Activated CD8-positive, alpha-beta memory T cell treated with anti-CD3 and anti-CD28 coated beads, Interleukin-2, amount 10 ng/mL, durations not matched to agents 7 days and 5 days (primary cell): ENCODE data around the gene JAKMIP1. TPM values are rescaled to one million over a fixed set of nuclear protein-coding genes. Genes with fewer than 3 reads are reported as not detected.

ENCODE experiments used
- ATAC-seq: fragments of 150-1000 bp; cut with Tn5 transposase; one replicate; pipeline ENCODE4 v1.10.0; 2021; ENCODE audit warnings: moderate library complexity
- CTCF ChIA-PET: fragments of 350-600 bp; sonication (Branson Sonifier 250); formaldehyde crosslinking; loops from one replicate; lab custom pipeline; 2021; ENCODE audit warnings: antibody characterized with exemption; lab: Charles Lee
- DNase-seq: peaks from one replicate; pipeline ENCODE4 v3.0.0-alpha.2; 2020
- H3K27ac Mint-ChIP-seq: one replicate; pipeline ENCODE4 v1.8.0; 2021; ENCODE audit warnings: mild to moderate bottlenecking, mixed read lengths
- H3K27me3 Mint-ChIP-seq: one replicate; pipeline ENCODE4 v1.8.0; 2021; ENCODE audit warnings: mixed read lengths
- H3K36me3 Mint-ChIP-seq: one replicate; pipeline ENCODE4 v1.8.0; 2021; ENCODE audit warnings: mild to moderate bottlenecking, mixed read lengths
- H3K4me1 Mint-ChIP-seq: one replicate; pipeline ENCODE4 v1.8.0; 2021; ENCODE audit warnings: mixed read lengths
- H3K4me3 Mint-ChIP-seq: one replicate; pipeline ENCODE4 v1.8.0; 2021; ENCODE audit warnings: mild to moderate bottlenecking, moderate library complexity, mixed read lengths
- H3K9me3 Mint-ChIP-seq: one replicate; pipeline ENCODE4 v1.8.0; 2022; ENCODE audit warnings: low read depth, mixed read lengths
- total RNA-seq, 2 experiments: library from RNA; stranded (reverse); gene quantifications; one replicate each; pipeline ENCODE4 v1.2.3, GENCODE V29; 2021

Gene JAKMIP1
- total RNA-seq, 2 experiments from 2014 or later = 41.7 to 57.8 TPM

DNA sequence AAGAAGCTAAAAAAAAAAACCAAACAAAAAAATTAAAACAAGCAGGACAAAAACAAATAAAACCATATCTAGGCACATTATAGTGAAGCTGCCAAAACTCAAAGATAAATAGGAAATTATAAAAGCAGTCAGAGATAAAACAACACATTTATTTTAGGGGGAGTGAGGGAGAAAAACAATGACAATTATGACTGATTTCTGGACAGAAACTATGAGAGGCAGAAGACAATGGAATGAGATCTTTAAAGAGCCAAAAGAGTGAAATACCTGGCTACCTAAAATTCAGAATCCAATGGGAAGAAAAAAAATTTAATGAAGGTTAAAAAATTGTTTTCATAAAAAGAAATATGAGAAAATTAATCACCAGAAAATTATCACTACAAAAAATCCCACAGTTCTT is 215.5 kb downstream of the JAKMIP1 start:
- CTCF ChIA-PET = interaction anchor here (1.6 to 2.0 kb wide), 2 partner anchors 13 to 27 kb away, joined by 4 to 8 read pairs; no protein-coding TSS in a partner anchor
- H3K4me3 Mint-ChIP-seq = no peak overlapping the region

DNA sequence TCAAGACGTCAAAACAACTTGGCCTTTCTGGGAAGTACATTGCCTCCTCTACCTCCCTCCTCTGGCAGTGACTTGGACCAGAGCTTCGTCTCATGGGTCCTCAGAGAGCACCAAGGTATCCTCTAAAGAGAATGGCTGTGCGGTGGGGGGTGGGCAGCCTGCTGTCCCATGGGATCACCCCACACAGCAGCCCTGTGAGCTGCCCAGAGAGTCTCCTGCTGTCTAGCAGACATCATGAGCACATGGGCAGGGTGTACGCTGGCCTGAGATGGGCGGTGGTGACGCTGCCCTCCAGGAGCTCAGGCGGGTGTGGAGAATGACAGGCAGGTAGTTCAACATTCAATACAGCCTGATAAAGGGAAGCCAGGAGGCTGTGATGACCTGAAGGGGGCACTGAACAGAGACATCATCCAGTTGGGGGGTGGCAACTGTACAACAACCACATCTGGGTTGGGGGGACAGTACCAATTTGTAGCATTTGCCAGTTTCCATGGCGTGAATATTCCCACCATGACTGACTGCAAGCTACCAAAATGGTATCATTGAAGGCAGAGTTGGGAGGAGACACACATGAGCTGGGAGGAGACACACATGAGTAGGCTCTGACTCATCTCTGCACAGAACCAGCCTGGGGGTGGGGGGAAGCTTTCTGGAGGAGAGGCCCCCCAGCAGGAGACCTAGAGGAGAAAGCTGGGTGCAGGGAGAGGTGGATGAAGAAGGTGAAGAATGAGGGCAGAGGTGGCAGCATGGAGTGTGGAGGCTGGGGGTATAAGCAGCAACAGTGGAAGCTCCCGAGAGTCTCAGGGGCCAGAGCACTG is 218.0 kb downstream of the JAKMIP1 start:
- CTCF ChIA-PET = interaction anchor here (1.2 kb wide), 1 partner anchor 16 kb away, joined by 3 read pairs; no protein-coding TSS in a partner anchor
- ATAC-seq (no peak), DNase-seq (no peak)
- no peak overlapping the region for H3K27ac Mint-ChIP-seq
- peaks cover 35% of the 10 kb centered on the region for H3K27me3 Mint-ChIP-seq
- no peak overlapping the region for H3K4me3 Mint-ChIP-seq
- H3K9me3 Mint-ChIP-seq = peaks cover 11% of the 10 kb centered on the region
- H3K4me1 Mint-ChIP-seq = no peaks in the 10 kb centered on the region
- H3K36me3 Mint-ChIP-seq = peaks cover 5% of the 10 kb centered on the region

More for the DNA sequence above, 215.5 kb downstream of the JAKMIP1 start:
- ATAC-seq (no peak), DNase-seq (no peak)
- H3K9me3 Mint-ChIP-seq = peaks cover 11% of the 10 kb centered on the region
- peaks cover 15% of the 10 kb centered on the region for H3K27me3 Mint-ChIP-seq
- no peak overlapping the region for H3K27ac Mint-ChIP-seq
- no peaks in the 10 kb centered on the region for H3K4me1 Mint-ChIP-seq
- H3K36me3 Mint-ChIP-seq = peaks cover 5% of the 10 kb centered on the region

DNA sequence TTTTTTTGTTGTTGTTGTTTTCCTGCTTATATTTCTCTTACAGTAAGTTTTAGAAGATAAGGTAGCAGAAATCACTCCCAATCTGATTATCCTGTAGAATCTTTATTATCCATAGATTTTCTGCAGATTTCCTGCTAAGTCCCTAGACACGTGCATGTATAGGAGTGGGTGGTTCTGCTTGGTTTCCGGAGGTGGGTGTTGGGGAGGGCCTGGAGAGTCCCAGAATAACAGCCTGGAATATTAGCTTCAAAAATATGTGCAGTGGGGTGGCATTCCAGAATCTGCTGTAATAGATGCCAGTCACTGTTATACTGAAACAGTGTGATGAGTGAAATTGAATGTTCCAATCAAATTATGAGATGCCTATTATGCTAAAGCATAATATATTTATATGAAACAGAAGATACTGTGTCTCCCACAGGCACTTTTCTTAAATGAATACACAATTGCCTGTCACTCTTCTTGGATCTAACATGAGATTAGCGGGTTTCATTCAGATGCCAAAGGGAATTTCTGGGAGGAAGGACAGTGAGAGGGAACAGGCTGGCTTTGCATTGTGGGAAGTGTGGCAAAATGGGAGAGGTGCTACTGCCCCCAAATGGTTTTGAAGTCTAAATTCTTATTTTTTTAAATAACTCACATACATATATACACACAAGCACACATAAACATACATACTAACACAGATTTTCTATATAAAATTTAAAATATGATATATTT is 219.8 kb downstream of the JAKMIP1 start:
- Mint-ChIP-seq H3K27ac (no peak overlapping the region), H3K9me3 (peaks cover 11% of the 10 kb centered on the region), H3K27me3 (peaks cover 35% of the 10 kb centered on the region), H3K4me3 (no peak overlapping the region), H3K4me1 (no peaks in the 10 kb centered on the region), H3K36me3 (peaks cover 5% of the 10 kb centered on the region)
- ATAC-seq (no peak), DNase-seq (no peak)
- CTCF ChIA-PET = no interaction called here

DNA sequence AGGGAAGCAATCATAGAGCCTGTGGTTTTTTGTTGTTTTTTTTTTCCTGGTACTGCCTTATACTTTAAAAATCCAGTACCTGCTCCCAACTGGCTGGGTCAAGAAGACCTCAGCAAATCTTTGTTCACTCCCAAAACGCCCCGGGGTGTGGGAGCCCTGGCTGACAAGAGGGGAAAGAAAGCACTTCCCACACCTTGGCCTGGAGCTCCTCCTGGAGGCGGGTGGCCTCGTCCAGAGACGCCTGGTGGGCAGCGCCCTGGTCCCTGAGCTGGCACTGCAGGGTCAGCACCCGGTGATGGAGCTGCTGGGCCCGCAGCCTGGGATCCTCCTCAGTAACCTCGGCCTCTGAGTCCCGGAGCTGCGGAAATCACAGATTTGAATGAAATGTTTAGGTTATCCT is 220.4 kb downstream of the JAKMIP1 start:
- Mint-ChIP-seq H3K4me3 (no peak overlapping the region), H3K4me1 (no peaks in the 10 kb centered on the region), H3K27ac (no peak overlapping the region), H3K27me3 (peaks cover 35% of the 10 kb centered on the region), H3K36me3 (peaks cover 5% of the 10 kb centered on the region), H3K9me3 (peaks cover 10% of the 10 kb centered on the region)
- CTCF ChIA-PET = no interaction called here
- DNase-seq (no peak), ATAC-seq (no peak)

DNA sequence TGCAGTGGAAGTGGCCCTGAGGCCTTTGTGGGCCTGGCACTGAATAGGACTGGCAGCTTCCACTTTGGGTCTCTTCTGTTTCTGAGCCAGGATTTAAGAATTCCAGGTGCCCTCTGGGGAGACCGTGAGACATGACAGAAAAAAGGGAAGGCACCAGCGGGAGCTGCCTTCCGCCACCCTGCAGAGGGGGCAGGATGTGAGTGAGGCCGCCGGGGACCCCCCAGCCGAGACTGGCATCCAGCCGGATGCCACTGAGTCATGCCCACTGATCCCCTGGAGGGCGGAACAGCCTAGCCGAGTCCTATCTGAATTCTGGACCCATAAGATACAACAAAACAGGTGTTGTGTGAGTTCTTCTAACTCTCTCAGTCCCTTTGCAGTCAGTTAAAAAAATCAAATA is 223.4 kb downstream of the JAKMIP1 start:
- no peaks in the 10 kb centered on the region for H3K36me3 Mint-ChIP-seq
- no peaks in the 10 kb centered on the region for H3K4me1 Mint-ChIP-seq
- peaks cover 28% of the 10 kb centered on the region for H3K27me3 Mint-ChIP-seq
- H3K9me3 Mint-ChIP-seq = no peaks in the 10 kb centered on the region
- no peak for DNase-seq
- no peak for ATAC-seq
- CTCF ChIA-PET = no interaction called here
- no peak overlapping the region for H3K4me3 Mint-ChIP-seq
- no peak overlapping the region for H3K27ac Mint-ChIP-seq

DNA sequence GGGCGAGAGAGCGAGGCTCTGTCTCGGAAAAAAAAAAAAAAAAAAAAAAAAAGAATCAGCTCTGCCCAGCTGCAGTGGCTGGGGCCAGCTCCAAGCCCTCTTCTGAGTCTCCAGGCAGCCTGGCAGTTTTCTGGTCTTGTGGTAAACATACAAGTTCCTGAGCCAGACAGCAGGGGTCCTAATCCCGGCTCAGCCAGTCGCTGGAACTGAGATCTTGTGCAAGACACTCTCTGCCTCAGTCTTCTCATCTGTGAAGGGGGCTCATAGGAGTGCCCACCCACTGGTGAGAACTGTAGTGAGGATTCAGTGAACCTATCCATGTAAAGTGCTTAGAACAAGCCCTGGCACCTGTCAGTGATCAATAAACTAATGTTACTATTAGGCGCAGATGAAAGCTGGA is 223.9 kb downstream of the JAKMIP1 start:
- peaks cover 28% of the 10 kb centered on the region for H3K27me3 Mint-ChIP-seq
- CTCF ChIA-PET = no interaction called here
- H3K4me1 Mint-ChIP-seq = no peaks in the 10 kb centered on the region
- no peaks in the 10 kb centered on the region for H3K36me3 Mint-ChIP-seq
- no peak for ATAC-seq
- no peak overlapping the region for H3K4me3 Mint-ChIP-seq
- no peaks in the 10 kb centered on the region for H3K9me3 Mint-ChIP-seq
- DNase-seq = no peak
- H3K27ac Mint-ChIP-seq = no peak overlapping the region

Other genes starting within 250 kb of the JAKMIP1 start
- 1 to 10 TPM in 1 of 2 experiments, under 1 TPM in 1; 0.82 to 1.1 TPM for gene C4orf50, start 182.1 kb downstream of the JAKMIP1 start, total RNA-seq
- gene WFS1, start 69.3 kb upstream of the JAKMIP1 start, total RNA-seq = 1 to 10 TPM; 1.8 to 2.2 TPM